Panc1 (cell line): ENCODE measurements around the gene PSME1. TPM values are rescaled to one million over a fixed set of nuclear protein-coding genes. Genes with fewer than 3 reads are reported as not detected.

Source experiments
- ATAC-seq: fragments of 200-7000 bp; cut with Tn5 transposase; 2 replicates; pipeline ENCODE4 v1.9.1; 2020; ENCODE audit warnings: mild to moderate bottlenecking, moderate library complexity
- BruUV-seq: library from RNA; stranded (reverse); fragments of 400-500 nt; replicated peaks from 2 replicates; lab custom pipeline; 2021; lab: Mats Ljungman, UMichigan
- CTCF ChIA-PET: fragments of 300-600 bp; sonication (Branson Sonifier 250); formaldehyde crosslinking; loops from one replicate; lab custom pipeline; 2022; ENCODE audit warnings: antibody characterized with exemption; lab: Charles Lee
- POLR2A ChIA-PET: fragments of 300-600 bp; sonication (Branson Sonifier 250); formaldehyde crosslinking; loops from one replicate; lab custom pipeline; 2022; ENCODE audit warnings: antibody characterized with exemption; lab: Charles Lee
- DNase-seq: peaks from one replicate; pipeline ENCODE4 v3.0.0-alpha.2; 2010; ENCODE audit warnings: low read depth, low spot score
- H3K27ac ChIP-seq: 2 replicates; pipeline ENCODE4 v1.5.1; 2011; ENCODE audit warnings: mild to moderate bottlenecking, low read length, inconsistent platforms
- H3K27me3 ChIP-seq: fragments of 200-500 bp; sonication (Bioruptor generic); 2 replicates; pipeline ENCODE4 v1.6.0; 2014; ENCODE audit warnings: low read length, inconsistent platforms; ENCODE audit not compliant: control insufficient read depth, insufficient read depth
- H3K36me3 ChIP-seq: fragments of 200-500 bp; sonication (Bioruptor generic); 2 replicates; pipeline ENCODE4 v1.5.1; 2014; ENCODE audit warnings: inconsistent platforms, mild to moderate bottlenecking, low read length, moderate library complexity; ENCODE audit not compliant: control insufficient read depth, insufficient read depth
- H3K4me1 ChIP-seq: 2 replicates; pipeline ENCODE4 v1.5.1; 2011; ENCODE audit warnings: inconsistent platforms, mild to moderate bottlenecking, low read length, moderate library complexity; ENCODE audit not compliant: control insufficient read depth, insufficient read depth
- H3K4me3 ChIP-seq, 2 experiments: 2 replicates each; pipeline ENCODE4 v1.5.1; 2011 to 2012; ENCODE audit warnings: low read depth in 2 of 2, low read length in 2 of 2, mild to moderate bottlenecking in 2 of 2, inconsistent platforms in 1 of 2, moderate library complexity in 1 of 2
- H3K9me3 ChIP-seq: fragments of 200-500 bp; sonication (Bioruptor generic); 2 replicates; pipeline ENCODE4 v1.5.1; 2014; ENCODE audit warnings: low read depth, mild to moderate bottlenecking, inconsistent platforms, low read length, moderate library complexity; ENCODE audit not compliant: control insufficient read depth, insufficient read depth
- POLR2AphosphoS5 ChIP-seq: IDR thresholded peaks from 2 replicates; pipeline ENCODE4 v1.6.1; 2012; ENCODE audit warnings: mild to moderate bottlenecking, low read depth, low read length, moderate library complexity
- SIN3A ChIP-seq: IDR thresholded peaks from 2 replicates; pipeline ENCODE4 v1.6.1; 2012; ENCODE audit warnings: low read depth, mild to moderate bottlenecking, low read length, moderate library complexity, borderline replicate concordance; ENCODE audit not compliant: insufficient read depth
- TCF7L2 ChIP-seq: IDR thresholded peaks from 2 replicates; pipeline ENCODE4 v1.6.1; 2011; ENCODE audit warnings: mild to moderate bottlenecking, low read depth, low read length, inconsistent platforms
- in situ Hi-C: cut with HindIII; loops from 2 replicates; pipeline ENCODE4 v1.10.0; 2016; ENCODE audit warnings: low sequenced_read_pairs, low pct_unique_long_range_greater_than_20kb
- intact Hi-C: fragments of 100-400 bp; cut with micrococcal nuclease; formaldehyde crosslinking; loops from one replicate; pipeline ENCODE4 v1.10.0; 2022; ENCODE audit not compliant: unreplicated experiment
- total RNA-seq: library from RNA; stranded (reverse); gene quantifications from one replicate; pipeline ENCODE4 v1.2.1, GENCODE V29; 2021; ENCODE audit not compliant: unreplicated experiment
- TF ChIP-seq, protein P1 (sequence below): fragments of 450-650 bp; IDR thresholded peaks from 2 replicates; pipeline ENCODE4 v1.5.1; 2017; ENCODE audit warnings: mild to moderate bottlenecking
- TF ChIP-seq, protein P2 (sequence below), 2 experiments: IDR thresholded peaks; 2 replicates each; pipeline ENCODE4 v1.6.1; 2011 to 2012; ENCODE audit warnings: low read depth in 2 of 2, control low read depth in 1 of 2, low read length in 1 of 2, mild to moderate bottlenecking in 1 of 2, moderate library complexity in 1 of 2; ENCODE audit not compliant: insufficient read depth in 1 of 2

The PSME1 gene
- total RNA-seq, 1 experiment from 2014 or later = 130 TPM

DNA sequence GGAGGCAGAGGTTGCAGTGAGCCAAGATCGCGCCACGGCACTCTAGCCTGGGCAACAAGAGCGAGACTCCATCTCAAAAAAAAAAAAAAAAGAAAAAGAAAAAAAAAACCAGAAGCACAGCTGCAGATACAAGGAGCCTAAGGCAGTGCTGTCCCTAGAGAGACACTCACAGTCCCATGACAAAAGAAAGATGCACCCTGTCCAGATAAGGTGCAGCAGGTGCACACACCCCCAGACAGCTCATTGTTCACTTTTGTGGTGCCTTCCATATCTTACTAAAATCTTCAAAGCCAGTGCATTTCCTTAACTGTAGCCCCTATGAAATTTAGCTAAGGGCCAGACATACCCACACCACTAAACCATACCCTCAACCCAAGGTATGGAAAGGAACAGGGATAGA, 13.6 kb upstream of the PSME1 start:
- in situ Hi-C loops = no loop called here
- Histone ChIP-seq H3K27ac (no peak overlapping the region), H3K36me3 (peaks cover 2% of the 10 kb centered on the region), H3K4me3 (no peak overlapping the region), H3K27me3 (no peaks in the 10 kb centered on the region), H3K4me1 (no peaks in the 10 kb centered on the region), H3K9me3 (no peaks in the 10 kb centered on the region)
- TF ChIP-seq SIN3A = no peak
- TF ChIP-seq POLR2AphosphoS5 = no peak
- TF ChIP-seq, protein P1, sequence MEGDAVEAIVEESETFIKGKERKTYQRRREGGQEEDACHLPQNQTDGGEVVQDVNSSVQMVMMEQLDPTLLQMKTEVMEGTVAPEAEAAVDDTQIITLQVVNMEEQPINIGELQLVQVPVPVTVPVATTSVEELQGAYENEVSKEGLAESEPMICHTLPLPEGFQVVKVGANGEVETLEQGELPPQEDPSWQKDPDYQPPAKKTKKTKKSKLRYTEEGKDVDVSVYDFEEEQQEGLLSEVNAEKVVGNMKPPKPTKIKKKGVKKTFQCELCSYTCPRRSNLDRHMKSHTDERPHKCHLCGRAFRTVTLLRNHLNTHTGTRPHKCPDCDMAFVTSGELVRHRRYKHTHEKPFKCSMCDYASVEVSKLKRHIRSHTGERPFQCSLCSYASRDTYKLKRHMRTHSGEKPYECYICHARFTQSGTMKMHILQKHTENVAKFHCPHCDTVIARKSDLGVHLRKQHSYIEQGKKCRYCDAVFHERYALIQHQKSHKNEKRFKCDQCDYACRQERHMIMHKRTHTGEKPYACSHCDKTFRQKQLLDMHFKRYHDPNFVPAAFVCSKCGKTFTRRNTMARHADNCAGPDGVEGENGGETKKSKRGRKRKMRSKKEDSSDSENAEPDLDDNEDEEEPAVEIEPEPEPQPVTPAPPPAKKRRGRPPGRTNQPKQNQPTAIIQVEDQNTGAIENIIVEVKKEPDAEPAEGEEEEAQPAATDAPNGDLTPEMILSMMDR = no peak
- TF ChIP-seq, protein P2, sequence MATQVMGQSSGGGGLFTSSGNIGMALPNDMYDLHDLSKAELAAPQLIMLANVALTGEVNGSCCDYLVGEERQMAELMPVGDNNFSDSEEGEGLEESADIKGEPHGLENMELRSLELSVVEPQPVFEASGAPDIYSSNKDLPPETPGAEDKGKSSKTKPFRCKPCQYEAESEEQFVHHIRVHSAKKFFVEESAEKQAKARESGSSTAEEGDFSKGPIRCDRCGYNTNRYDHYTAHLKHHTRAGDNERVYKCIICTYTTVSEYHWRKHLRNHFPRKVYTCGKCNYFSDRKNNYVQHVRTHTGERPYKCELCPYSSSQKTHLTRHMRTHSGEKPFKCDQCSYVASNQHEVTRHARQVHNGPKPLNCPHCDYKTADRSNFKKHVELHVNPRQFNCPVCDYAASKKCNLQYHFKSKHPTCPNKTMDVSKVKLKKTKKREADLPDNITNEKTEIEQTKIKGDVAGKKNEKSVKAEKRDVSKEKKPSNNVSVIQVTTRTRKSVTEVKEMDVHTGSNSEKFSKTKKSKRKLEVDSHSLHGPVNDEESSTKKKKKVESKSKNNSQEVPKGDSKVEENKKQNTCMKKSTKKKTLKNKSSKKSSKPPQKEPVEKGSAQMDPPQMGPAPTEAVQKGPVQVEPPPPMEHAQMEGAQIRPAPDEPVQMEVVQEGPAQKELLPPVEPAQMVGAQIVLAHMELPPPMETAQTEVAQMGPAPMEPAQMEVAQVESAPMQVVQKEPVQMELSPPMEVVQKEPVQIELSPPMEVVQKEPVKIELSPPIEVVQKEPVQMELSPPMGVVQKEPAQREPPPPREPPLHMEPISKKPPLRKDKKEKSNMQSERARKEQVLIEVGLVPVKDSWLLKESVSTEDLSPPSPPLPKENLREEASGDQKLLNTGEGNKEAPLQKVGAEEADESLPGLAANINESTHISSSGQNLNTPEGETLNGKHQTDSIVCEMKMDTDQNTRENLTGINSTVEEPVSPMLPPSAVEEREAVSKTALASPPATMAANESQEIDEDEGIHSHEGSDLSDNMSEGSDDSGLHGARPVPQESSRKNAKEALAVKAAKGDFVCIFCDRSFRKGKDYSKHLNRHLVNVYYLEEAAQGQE (IDR thresholded peaks at IDR 0.05; ENCODE audit: insufficient read depth in 1 of 2, low read depth in 2 of 2, low read length in 1 of 2) = no peak
- no peak for TF ChIP-seq TCF7L2
- ChIA-PET CTCF (no interaction called here), POLR2A (no interaction called here)
- DNase-seq (no peak), ATAC-seq (no peak)
- intact Hi-C loops = no loop called here
- no TSS peak for BruUV-seq

- in situ Hi-C loops (no loop called here), intact Hi-C loops (no loop called here)
- Histone ChIP-seq H3K36me3 (peaks cover 2% of the 10 kb centered on the region), H3K27me3 (no peaks in the 10 kb centered on the region), H3K9me3 (no peaks in the 10 kb centered on the region), H3K4me1 (no peaks in the 10 kb centered on the region), H3K27ac (no peak overlapping the region), H3K4me3 (no peak overlapping the region)
- CTCF ChIA-PET = no interaction called here
- BruUV-seq = no TSS peak
- no peak for ATAC-seq
- TF ChIP-seq, protein P2 (IDR thresholded peaks at IDR 0.05; ENCODE audit: insufficient read depth in 1 of 2, low read depth in 2 of 2, low read length in 1 of 2) = no peak
- TF ChIP-seq SIN3A (no peak), TCF7L2 (no peak), POLR2AphosphoS5 (no peak)
- TF ChIP-seq, protein P1 = no peak
- no peak for DNase-seq
- POLR2A ChIA-PET = no interaction called here
Measured at GRCh38 chr14:24122898-24123297, 13.1 kb upstream of the PSME1 start.
